Right hindlimb (tissue), 1 donor: ENCODE results near the gene SLC2A11.
"Not testable (repeated sequence)": the region's sequence is repeated elsewhere in the genome, so short reads cannot be mapped to it uniquely, and the experiment has no call there.

Experiments used
- DNase-seq: peaks from one replicate; pipeline ENCODE4 v3.0.0-alpha.2; 2018

The SLC2A11 gene

GRCh38 chr22:23892130-23892529, 34.5 kb downstream of the SLC2A11 start:
- DNase-seq = no peak

DNA sequence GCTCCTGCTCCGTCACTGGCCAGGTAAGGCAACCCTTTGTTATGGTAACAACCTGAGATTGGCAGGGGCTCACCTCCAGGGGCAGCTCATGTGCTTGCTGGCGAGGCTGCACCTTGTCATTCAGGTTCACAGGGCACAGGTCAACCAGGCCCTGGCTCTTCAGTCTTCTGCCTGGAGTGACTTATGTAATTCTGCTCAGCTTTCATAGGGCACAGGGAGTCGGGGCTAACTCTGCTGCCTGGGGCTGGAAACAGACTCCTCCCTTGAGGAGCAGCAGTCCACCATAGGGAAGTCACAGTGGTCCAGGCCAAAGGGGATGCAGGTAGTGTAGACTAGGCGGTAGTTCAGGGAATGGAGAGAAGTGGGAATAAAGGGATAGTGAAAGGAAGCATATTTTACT, 35.0 kb downstream of the SLC2A11 start:
- no peak for DNase-seq

DNA sequence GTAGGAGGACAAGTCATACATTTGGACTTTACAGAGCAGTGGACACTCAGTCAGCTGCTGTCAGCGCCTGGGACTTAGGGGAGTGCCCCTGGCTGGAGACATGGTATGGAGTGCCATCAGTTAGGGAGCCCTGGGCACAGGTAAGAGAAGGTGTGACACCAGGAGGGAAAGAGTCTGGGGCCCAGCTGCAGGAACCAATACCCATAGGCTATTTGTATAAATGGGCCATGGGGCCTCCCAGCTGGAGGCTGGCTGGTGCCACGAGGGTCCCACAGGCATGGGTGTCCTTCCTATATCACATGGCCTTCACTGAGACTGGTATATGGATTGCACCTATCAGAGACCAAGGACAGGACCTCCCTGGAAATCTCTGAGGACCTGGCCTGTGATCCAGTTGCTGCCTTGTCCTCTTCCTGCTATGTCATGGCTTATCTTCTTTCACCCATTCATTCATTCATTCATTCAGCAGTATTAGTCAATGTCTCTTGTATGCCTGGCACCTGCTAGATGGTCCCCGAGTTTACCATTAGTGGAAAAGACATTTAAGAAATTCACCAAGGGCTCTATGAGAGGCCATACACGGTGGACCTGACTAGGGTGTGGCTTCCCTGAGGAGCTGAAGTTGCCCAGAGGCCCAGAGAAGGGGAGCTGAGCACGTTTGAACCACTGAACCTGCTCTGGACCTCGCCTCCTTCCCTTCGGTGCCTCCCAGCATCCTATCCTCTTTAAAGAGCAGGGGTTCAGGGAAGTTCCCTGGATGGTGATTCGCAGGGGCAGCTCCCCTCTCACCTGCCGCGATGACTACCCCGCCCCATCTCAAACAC, 35.7 kb downstream of the SLC2A11 start:
- no peak for DNase-seq

DNA sequence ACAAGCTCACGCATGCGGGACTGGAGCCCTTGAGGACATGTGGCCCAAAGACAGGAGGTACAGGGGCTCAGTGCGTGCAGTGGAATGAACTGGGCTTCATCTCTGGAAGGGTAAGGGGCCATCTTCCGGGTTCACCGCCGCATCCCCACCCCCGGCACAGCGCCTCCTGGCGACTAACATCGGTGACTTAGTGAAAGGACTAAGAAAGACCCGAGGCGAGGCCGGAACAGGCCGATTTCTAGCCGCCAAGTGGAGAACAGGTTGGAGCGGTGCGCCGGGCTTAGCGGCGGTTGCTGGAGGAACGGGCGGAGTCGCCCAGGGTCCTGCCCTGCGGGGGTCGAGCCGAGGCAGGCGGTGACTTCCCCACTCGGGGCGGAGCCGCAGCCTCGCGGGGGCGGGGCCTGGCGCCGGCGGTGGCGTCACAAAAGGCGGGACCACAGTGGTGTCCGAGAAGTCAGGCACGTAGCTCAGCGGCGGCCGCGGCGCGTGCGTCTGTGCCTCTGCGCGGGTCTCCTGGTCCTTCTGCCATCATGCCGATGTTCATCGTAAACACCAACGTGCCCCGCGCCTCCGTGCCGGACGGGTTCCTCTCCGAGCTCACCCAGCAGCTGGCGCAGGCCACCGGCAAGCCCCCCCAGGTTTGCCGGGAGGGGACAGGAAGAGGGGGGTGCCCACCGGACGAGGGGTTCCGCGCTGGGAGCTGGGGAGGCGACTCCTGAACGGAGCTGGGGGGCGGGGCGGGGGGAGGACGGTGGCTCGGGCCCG, 36.5 kb downstream of the SLC2A11 start, which contains the start of gene MIF:
TSS of gene MIF (plus strand) at position 439 of the 765 bp plus-strand sequence. CDS start at position 531, 92 bp downstream.
- DNase-seq = peak; percentile 98

GRCh38 chr22:23894710-23895598, 37.3 kb downstream of the SLC2A11 start:
- DNase-seq = peak; percentile 82

DNA sequence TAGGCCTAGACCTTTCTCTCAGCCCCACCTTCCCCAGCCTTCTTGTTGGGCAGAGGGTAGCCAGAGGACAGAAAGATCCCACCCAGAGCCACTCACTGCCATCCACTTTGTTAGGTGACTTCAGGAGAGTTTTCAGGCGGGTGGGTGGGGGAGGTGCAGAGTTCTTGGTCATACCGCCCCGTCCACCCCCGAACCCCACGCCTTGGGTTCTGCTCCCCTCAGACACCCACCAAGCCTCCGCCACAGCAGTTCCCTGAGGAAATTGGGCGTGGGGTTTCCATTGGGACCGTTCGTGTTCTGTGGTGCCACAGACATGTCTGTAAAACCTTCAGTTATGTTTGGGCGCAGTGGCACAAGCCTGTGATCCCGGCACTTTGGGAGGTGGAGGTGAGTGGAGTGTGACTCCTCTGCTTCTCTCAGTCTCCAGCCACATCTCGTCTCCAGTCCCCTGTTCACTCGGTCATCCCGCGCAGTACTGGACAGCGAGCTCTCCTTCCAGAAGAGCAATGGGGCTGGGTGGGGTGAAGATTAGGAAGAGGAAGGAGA, 38.0 kb downstream of the SLC2A11 start:
- no peak for DNase-seq

DNA sequence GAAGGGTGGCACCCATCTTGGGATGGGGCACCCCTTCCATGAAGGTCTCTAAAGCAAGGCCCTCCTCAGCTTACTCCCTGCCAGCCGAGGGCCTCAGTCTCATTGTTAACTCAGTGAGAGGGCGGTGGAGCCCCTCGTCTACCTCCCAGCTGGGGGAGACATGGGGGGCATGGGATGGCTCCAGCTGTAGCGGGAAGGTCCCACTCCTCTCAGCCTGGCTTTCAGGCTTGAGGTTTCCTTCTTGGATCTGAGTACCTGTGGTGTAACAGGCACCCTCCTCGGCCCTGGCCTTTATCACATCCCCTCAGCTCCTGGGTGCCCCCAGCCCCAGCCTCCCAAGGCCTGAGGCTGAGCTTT, 38.5 kb downstream of the SLC2A11 start:
- no peak for DNase-seq

DNA sequence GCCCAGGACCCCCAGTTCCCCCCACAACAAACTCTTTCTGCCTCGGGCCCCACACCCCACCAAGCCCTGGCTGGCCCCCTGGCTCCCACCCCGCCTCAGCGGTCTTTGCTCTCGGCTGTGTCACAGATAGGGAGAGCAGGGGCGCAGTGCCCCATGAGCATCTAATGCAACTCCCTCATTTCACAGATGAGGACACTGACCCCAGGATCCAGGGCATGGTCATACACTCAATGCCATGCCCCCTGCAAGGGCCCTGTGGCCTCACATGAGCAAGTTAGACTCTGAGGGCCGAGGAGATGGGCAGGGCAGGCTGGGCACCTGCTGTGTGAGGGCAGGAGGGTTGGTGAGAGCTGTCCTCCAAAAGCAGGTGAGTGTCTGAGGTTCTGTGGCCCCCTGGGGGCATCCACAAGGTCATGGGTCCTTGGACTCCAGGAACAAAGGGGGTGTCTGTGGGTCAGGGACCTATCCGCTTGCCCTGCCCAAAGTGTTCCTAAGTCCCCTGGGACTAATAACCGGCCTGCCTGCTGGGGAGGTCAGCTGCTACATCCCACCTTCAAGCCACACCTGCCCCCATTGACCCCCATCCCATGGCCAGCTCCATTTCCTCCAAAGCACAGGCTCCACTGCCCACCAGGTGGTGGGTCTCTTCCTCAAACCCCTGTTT, 39.0 kb downstream of the SLC2A11 start:
- no peak for DNase-seq

- DNase-seq = no peak
Measured at GRCh38 chr22:23897320-23897719, 39.6 kb downstream of the SLC2A11 start.

DNA sequence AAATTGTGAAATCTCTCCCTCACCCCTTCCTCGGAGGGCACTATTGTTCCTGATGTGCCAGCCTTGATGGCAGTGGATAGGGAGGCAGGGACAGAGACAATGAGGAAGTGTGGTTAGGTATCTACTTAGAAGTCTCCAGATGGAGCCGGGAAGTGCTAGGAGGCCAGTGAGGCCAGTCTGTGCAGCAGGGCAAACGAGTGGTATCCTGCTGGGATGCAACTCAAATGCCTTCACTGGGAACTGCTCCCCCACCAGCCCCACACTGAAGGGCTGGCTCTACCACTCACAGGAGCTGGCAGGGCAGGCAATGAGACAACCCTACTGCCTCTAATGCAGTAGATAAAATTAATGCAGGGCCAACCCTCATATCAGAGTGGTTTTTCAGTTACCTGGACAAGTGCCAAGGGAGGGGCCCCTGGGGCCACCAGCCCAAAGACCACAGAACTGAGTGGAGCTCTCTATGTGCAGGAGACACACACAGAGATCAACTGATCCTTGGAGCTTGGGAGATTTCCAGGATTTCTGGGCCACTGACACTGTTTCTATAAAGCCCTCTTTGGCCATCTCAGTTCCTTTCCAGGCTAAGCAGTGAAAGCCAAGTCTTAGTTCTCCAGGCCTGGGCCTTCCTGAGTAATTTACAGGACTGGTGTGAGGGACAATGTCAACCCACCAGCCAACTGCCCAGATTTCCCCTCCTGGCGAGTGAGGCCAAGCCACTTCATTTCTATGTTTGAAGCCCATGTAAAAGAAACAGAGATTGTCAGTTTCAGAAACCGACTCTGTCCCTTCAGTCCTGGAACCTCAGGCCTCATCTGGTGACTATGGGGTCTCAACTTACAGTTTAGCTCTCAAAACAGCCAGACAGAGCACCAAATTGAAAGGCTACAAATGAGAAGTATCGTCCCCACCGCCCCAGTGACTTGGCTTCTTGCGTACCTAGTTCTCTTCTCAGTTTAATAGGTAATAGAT, 40.6 kb downstream of the SLC2A11 start:
- no peak for DNase-seq

GRCh38 chr22:23899042-23899745, 41.5 kb downstream of the SLC2A11 start:
- no peak for DNase-seq

- not testable (repeated sequence) for DNase-seq
Measured at GRCh38 chr22:23900227-23900626, 42.6 kb downstream of the SLC2A11 start.

DNA sequence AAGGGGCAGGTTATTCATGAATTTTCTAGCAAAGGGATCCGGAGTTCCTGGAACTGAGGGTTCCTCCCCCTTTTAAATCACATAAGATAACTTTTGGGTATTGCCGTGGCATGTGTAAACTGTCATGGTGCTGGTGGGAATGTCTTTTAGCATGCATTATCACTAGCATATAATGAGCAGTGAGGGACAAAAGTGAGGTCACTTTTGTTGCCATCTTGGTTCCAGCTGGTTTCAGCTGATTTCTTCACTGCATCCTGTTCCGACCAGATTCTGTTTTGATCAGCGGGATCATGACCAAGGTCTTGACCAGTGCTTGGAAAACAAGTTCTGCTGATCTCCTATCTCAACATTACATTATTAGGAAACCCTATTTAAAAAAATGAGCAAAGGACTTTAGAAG, 43.9 kb downstream of the SLC2A11 start:
- no peak for DNase-seq

DNA sequence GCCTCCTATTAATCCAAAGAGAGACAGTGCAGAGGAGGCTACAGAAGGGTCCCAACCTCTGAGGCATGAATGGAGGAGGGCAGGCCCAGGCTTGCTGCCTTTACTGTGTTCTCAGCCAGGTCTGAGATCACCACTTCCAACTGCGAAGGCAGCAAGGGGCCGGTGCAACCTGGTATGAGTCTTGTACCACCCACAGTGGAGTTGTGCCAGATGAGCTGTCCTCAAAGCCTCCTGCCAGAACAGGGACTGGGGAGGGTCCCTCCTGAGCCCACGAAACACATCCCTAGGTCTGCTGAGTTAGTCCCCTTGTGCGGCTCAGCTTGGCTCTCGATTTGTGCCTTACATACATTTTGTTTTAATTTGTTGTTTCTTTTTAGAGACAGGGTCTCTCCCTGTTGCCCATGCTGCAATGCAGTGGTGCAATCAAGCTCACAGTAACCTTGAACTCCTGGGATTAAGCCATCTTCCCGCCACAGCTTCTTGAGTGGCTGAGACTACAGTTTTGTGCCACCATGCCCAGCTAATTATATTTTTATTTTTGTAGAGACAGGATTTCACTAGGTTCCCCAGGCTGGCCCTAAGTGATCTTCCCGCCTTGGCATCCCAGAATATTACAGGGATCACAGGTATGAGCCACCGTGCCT, 45.8 kb downstream of the SLC2A11 start:
- no peak for DNase-seq

DNA sequence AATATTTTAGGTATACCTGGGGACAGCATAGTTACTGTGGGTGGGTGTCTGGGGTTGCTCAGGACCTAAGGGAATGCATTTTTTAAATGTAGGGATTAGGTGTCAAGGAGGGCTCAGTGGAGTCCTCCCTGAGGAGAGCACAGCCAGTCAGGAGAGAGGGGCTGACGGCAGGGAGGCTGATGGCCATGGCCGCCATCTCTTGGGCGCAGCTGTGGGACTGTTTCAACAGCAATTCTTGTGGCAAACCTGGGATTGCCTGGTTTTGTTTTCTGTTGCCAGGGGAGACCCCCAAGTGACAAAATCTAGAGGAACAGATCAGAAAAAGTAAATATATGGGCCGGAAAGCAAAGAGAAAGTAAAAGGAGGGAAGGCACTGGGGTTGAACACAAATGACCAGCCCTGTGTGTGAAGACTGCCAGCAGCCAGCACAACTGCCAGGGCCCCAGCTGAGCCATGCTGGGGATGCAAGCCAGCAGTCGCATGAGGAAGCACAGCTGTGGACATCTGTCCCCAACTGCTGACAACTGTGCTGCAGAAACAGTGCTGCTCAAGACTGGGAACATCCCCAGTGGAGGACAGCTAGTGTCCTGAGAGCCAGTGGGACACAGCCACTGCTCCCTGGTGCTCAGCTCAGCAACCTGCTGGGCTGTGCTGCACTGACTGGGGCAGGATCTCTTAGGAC, 47.0 kb downstream of the SLC2A11 start:
- DNase-seq = peak; percentile 80

DNA sequence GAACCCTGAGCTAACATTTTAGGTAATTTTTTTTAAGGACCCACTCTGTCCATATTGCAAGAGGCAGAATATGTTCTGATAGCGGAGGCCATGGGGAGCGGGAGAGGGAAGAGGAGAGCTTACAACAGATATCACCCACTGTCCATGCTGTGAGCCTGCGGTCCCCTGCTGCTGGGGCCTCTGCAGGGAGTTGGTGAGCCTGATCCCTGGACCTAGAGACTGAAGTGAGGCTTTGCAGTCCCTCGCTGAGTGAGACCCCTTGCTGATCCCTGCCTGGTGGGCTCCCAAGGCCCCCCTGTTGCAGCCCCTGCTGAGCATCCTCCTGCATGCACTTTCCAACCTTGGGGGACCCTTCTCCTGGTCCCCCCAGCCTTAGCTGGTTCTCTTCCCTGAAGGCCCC, 49.0 kb downstream of the SLC2A11 start:
- no peak for DNase-seq

GRCh38 chr22:23907423-23907822, 49.7 kb downstream of the SLC2A11 start:
- not testable (repeated sequence) for DNase-seq

GRCh38 chr22:23908587-23909205, 51.0 kb downstream of the SLC2A11 start:
- DNase-seq = no peak
